Activated T-cell treated with anti-CD3 and anti-CD28 coated beads, Interleukin-2, amount 50 U/mL, for 72 hours (primary cell): ENCODE results near the gene REN. TPM values are rescaled to one million over a fixed set of nuclear protein-coding genes. Genes with fewer than 3 reads are reported as not detected.

Experiments
- ATAC-seq, 2 donors: fragments of 150-1000 bp; cut with Tn5 transposase; replicated peaks in 1 of 2; 2 replicates each; pipeline ENCODE4 v1.10.0; 2021; ENCODE audit warnings: moderate library complexity in 2 of 2, mild to moderate bottlenecking in 1 of 2
- DNase-seq, 2 donors: peaks; one replicate each; pipeline ENCODE4 v3.0.0; 2021 to 2022; ENCODE audit warnings: mixed read lengths in 1 of 2
- H3K27ac Mint-ChIP-seq: one replicate; pipeline ENCODE4 v1.8.0; 2022; ENCODE audit warnings: mild to moderate bottlenecking, moderate library complexity, mixed read lengths
- H3K27me3 Mint-ChIP-seq: one replicate; pipeline ENCODE4 v1.8.0; 2022; ENCODE audit warnings: low read depth, mixed read lengths
- H3K36me3 Mint-ChIP-seq, 2 donors: one replicate each; pipeline ENCODE4 v1.8.0; 2022; ENCODE audit warnings: mixed read lengths in 2 of 2, mild to moderate bottlenecking in 1 of 2; ENCODE audit not compliant: insufficient read depth in 2 of 2
- H3K4me1 Mint-ChIP-seq: one replicate; pipeline ENCODE4 v1.8.0; 2022; ENCODE audit warnings: low read depth, mixed read lengths
- H3K4me3 Mint-ChIP-seq, 2 donors: one replicate each; pipeline ENCODE4 v1.8.0; 2022; ENCODE audit warnings: mild to moderate bottlenecking in 2 of 2, mixed read lengths in 2 of 2, moderate library complexity in 2 of 2
- H3K9me3 Mint-ChIP-seq, 2 donors: one replicate each; pipeline ENCODE4 v1.8.0; 2022; ENCODE audit warnings: mixed read lengths in 2 of 2
- total RNA-seq, 2 donors: library from RNA; stranded (reverse); gene quantifications; one replicate each; pipeline ENCODE4 v1.2.3, GENCODE V29; 2022

REN gene
- not detected for total RNA-seq

DNA sequence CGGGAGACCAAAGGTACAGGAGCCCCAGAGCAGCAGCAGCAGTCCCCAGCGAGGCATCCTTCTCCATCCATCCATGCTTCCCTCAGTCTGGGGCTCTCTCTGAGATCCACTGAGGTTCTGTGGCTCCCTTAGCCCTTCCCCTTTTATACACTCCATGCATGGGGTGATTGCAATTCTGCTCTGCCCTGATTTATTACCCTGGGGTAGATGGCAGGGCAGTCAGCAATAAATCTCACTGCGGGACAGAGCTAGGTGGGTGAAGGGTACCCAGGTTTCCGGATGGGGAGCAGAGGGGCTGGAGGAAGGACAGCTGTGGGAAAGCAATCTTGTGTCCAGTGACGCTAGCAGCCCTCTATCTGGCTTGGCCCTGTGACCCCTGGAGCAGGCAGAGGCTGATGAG, at the start of gene REN:
Gene REN, minus strand, starts transcription at position 119 of the 400 bp plus-strand sequence. Its CDS starts 44 bp downstream, at position 75.
- H3K4me1 Mint-ChIP-seq = no peaks in the 10 kb centered on the region
- H3K36me3 Mint-ChIP-seq = peaks cover 0 to 7% of the 10 kb centered on the region in 2 donors
- no peak for DNase-seq
- no peak for ATAC-seq
- H3K27me3 Mint-ChIP-seq = peaks cover 9% of the 10 kb centered on the region
- H3K4me3 Mint-ChIP-seq = no peak within 1 kb of the TSS
- peaks cover 3 to 12% of the 10 kb centered on the region in 2 donors for H3K9me3 Mint-ChIP-seq
- no peak within 1 kb of the TSS for H3K27ac Mint-ChIP-seq

DNA sequence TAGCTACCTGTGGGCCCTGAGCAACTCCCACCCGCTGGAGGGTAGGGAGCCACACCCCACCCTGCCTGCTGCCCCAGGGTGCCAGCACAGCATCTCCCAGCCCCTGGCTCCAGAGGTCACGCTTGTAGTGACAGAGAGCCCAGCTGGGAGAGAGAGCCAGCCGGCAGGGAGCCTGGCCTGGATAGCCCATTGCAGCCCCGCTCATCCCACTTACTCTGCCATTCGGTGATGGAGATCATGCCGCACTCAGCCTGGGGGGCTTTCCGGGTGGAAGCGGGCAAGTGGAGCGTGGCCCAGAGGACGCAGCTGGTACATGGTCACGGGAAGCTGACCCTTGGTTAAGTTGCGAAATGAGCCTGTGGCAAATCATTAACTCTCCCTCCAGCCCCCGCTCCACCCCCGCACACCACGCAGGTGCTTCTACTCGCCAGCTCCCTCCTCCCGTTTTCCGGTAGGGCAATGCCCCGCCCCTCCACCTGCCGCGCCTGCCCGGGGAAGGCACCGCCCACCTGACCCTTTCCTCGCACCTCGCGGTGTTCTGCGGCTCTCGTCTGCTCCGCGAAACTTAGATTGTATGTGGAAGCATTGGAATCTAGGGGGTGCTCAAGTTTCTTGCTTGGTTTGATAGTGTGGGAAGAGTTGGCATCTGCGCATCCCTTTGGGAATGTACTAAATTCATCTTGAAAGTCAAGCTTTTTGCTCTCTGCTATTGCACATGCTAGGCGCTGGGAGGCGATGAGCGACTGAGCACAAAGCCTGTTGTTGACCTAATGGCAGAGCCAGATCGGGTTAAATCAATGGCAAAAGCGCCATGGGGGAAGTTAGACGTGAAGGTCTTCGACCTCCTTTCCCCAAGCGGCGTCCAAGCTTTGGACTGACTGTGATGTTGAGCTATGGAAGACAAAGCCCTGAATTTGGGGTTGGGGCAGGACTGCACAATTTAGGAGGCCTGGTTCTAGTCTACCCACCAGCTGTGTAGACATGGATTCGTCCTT, 47.8 kb upstream of the REN start, which contains the start of gene GOLT1A:
Gene GOLT1A, minus strand, starts transcription at position 321 of the 995 bp plus-strand sequence. Its CDS starts 82 bp downstream, at position 239.
- ATAC-seq (peak; percentile 80 to 83), DNase-seq (peak; percentile 59 to 60)
- Mint-ChIP-seq H3K4me1 (peaks cover 6% of the 10 kb centered on the region), H3K9me3 (no peaks in the 10 kb centered on the region), H3K27me3 (no peaks in the 10 kb centered on the region), H3K36me3 (no peaks in the 10 kb centered on the region), H3K27ac (no peak within 1 kb of the TSS), H3K4me3 (peak within 1 kb of the TSS; percentile 73 to 75)

DNA sequence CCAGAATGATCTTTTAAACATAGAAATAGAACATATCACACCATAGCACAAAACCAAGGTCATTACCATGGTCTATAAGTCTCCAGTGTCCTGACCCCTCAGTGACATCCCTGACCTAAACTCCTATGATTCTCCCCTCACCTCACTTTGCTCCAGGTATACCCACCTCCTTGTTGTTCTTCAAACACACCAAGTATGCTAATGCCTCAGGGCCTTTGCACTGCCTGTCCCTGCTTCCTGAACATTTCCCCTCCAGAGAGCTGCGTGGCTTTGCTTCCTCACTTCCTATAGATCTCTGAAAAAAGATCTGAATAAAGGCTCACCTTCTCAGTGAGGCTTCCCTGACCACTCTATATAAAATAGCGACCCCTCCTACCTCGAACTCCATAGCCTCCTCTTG, 46.6 kb upstream of the REN start:
- Mint-ChIP-seq H3K27me3 (no peaks in the 10 kb centered on the region), H3K4me1 (peaks cover 6% of the 10 kb centered on the region), H3K27ac (no peak overlapping the region), H3K4me3 (no peak overlapping the region), H3K9me3 (no peaks in the 10 kb centered on the region), H3K36me3 (no peaks in the 10 kb centered on the region)
- DNase-seq (no peak), ATAC-seq (no peak)

GRCh38 chr1:204211046-204211445, 44.9 kb upstream of the REN start:
- ATAC-seq = no peak
- no peak overlapping the region for H3K27ac Mint-ChIP-seq

DNA sequence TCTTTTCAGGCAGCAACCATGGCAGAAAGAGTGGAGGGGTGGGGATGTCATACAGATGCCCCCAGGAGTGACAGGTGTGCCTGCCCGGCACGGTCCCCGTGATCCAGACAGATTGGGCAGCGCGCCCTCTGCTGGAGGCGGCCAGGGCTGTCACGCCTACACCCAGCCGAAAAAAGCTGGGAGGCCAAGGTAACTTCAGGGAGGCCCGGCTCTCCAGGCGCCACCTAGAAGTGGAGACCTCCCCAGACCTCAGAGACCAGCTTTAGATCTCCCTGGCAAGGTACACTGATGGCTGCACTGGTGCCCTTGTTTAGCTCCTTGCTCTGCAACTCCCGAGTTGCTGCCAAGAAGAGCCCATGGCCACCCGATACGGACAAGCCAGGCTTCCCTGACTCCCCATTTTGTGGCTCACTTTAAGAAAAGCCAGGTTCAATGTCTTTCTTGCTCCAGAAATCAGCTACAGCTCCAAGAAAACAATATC, 41.0 kb upstream of the REN start:
- no peaks in the 10 kb centered on the region for H3K36me3 Mint-ChIP-seq
- no peak overlapping the region for H3K4me3 Mint-ChIP-seq
- H3K27ac Mint-ChIP-seq = no peak overlapping the region
- DNase-seq (peak; percentile 79 to 82), ATAC-seq (peak; percentile 92 to 94)
- peaks cover 30% of the 10 kb centered on the region for H3K27me3 Mint-ChIP-seq
- no peaks in the 10 kb centered on the region for H3K9me3 Mint-ChIP-seq
- H3K4me1 Mint-ChIP-seq = peaks cover 5% of the 10 kb centered on the region

More at GRCh38 chr1:204211046-204211445, 44.9 kb upstream of the REN start:
- peaks cover 11% of the 10 kb centered on the region for H3K4me1 Mint-ChIP-seq
- H3K36me3 Mint-ChIP-seq = no peaks in the 10 kb centered on the region
- no peaks in the 10 kb centered on the region for H3K9me3 Mint-ChIP-seq
- no peak for DNase-seq
- H3K4me3 Mint-ChIP-seq = no peak overlapping the region
- H3K27me3 Mint-ChIP-seq = peaks cover 10% of the 10 kb centered on the region

- Mint-ChIP-seq H3K4me3 (no peak overlapping the region), H3K27me3 (peaks cover 30% of the 10 kb centered on the region)
Measured at GRCh38 chr1:204206121-204206520, 40.0 kb upstream of the REN start.

GRCh38 chr1:204205486-204205885, 39.3 kb upstream of the REN start:
- Mint-ChIP-seq H3K4me1 (peaks cover 5% of the 10 kb centered on the region), H3K27ac (no peak overlapping the region), H3K9me3 (no peaks in the 10 kb centered on the region), H3K36me3 (no peaks in the 10 kb centered on the region), H3K27me3 (peaks cover 30% of the 10 kb centered on the region), H3K4me3 (no peak overlapping the region)
- no peak for DNase-seq
- ATAC-seq = no peak

More at GRCh38 chr1:204206121-204206520, 40.0 kb upstream of the REN start:
- DNase-seq (no peak), ATAC-seq (no peak)
- Mint-ChIP-seq H3K27ac (no peak overlapping the region), H3K4me1 (peaks cover 5% of the 10 kb centered on the region), H3K9me3 (no peaks in the 10 kb centered on the region), H3K36me3 (no peaks in the 10 kb centered on the region)

DNA sequence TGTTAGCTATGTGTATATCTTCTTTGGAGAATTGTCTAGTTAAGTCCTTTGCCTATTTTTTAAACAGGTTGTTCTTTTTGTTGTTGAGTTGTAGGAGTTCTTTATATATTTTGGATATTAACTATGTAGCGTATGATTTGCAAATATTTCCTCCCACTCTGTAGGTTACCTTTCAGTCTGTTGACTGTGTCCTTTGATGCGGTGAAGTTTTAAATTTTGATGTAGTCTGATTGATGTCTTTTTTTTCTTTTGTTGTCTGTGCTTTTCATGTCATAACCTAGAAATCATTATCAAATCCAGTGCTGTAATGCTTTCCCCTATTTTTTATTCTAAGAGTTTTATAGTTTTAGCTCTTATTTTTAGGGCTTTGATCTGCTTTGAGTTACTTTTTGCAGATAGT, 38.8 kb upstream of the REN start:
- no peak for ATAC-seq
- no peaks in the 10 kb centered on the region for H3K36me3 Mint-ChIP-seq
- no peak overlapping the region for H3K4me3 Mint-ChIP-seq
- no peaks in the 10 kb centered on the region for H3K9me3 Mint-ChIP-seq
- peaks cover 30% of the 10 kb centered on the region for H3K27me3 Mint-ChIP-seq
- no peak for DNase-seq
- peaks cover 5% of the 10 kb centered on the region for H3K4me1 Mint-ChIP-seq
- H3K27ac Mint-ChIP-seq = no peak overlapping the region

DNA sequence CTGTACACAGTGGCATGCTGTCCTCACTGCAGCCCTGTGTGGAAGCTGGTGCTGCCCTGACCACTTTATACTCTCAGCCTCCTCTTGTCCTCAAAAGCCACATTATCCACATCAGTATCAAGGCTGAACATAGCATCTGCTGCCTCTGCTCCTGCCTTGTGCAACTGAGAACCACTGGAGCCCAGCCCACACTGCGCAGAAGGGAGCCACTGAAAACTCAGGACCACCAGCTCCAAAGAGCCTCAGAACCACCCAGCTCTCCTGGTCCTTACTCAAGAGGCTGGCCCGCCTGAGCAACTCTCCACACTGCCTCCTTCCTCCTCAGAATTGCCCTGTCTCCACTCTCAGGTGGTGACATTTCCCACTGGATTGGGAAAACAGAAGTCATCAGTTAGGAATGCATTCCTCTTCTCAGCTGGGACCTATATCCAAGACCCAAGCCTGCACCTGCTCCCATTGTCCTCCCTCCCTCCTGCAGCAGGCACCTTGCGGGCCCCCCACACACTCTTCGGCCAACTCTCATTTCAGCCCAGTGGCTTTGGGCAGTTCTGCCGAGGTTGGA, 37.1 kb upstream of the REN start:
- DNase-seq = no peak
- Mint-ChIP-seq H3K36me3 (no peaks in the 10 kb centered on the region), H3K27ac (no peak overlapping the region), H3K27me3 (peaks cover 30% of the 10 kb centered on the region), H3K9me3 (no peaks in the 10 kb centered on the region), H3K4me3 (no peak overlapping the region), H3K4me1 (peaks cover 5% of the 10 kb centered on the region)
- ATAC-seq = no peak

DNA sequence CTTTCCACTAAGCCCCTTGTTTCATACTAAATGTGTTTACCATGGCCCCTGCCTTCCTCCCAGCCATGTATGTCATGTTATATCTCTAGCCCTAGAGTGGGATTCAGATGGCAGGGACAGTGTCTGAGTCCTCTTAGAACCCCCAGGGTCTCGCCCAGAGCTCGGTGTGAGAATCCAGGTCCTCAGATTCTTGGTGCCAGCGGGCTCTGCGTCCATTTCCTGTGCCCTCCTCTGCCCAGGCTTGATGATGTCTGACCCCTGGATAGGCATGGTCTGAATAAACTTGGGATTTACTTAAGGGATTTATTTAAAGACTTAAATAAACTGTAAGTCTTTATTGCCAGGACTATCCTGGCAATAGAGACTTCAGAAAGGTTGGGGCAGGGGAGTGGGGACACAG, 36.3 kb upstream of the REN start:
- H3K9me3 Mint-ChIP-seq = no peaks in the 10 kb centered on the region
- H3K36me3 Mint-ChIP-seq = no peaks in the 10 kb centered on the region
- H3K4me1 Mint-ChIP-seq = peaks cover 5% of the 10 kb centered on the region
- no peak for DNase-seq
- H3K4me3 Mint-ChIP-seq = no peak overlapping the region
- H3K27ac Mint-ChIP-seq = no peak overlapping the region
- no peak for ATAC-seq
- peaks cover 30% of the 10 kb centered on the region for H3K27me3 Mint-ChIP-seq

DNA sequence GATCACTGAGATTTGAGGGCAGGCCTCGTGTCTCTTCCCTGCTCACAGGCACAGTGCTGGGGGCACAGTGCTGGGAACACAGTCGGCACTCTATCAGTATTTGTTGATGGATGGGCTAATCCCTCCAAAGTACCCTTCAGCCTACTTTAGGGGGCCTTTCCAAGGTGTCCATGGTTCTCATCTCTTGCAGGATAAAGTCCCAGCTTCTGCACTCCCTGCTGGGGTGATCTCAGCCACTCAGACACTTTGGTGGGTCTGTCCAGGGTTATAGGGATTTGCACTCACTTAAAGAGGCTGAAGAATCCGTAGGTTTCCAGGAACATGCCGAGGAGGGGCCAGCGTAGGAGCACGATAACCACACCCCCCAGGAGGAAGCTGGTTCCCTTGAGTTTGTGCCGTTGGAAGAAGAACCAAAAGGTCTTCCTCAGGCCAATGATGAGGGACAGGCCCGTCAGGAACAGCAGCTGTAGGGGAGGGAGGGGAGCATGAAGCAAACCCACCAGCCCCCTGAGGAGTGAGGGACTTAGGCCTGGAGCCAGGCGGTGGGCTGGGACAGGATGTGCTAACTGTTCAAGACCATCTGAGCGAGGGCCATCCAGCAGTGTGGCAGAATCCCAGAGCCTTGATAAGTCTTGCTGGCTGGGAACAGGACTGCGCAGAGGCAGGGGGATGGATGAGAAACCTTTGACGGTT, 35.4 kb upstream of the REN start:
- Mint-ChIP-seq H3K4me3 (no peak overlapping the region), H3K4me1 (no peaks in the 10 kb centered on the region), H3K27ac (no peak overlapping the region), H3K36me3 (no peaks in the 10 kb centered on the region), H3K9me3 (no peaks in the 10 kb centered on the region), H3K27me3 (peaks cover 24% of the 10 kb centered on the region)
- DNase-seq (no peak), ATAC-seq (no peak)

DNA sequence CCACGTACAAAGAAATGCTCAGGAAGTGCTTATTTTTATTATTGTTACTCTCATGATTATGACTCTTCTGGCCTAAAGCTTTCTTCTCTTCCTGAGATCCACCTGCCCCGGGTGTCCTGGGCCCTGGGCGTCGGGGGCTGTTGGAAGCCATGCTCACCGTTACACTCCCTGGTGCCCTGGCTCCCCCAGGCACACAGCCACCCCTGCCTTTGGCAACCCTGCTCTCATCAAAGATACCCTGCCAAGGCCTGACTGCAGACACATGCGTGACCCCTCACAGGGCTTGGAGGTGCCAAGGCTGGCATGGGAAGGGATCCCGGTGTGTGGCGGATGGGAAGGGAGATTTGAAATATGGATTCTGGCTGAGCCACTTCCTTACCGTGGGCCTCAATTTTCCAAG, 33.4 kb upstream of the REN start:
- ATAC-seq (no peak), DNase-seq (no peak)
- no peaks in the 10 kb centered on the region for H3K36me3 Mint-ChIP-seq
- peaks cover 11% of the 10 kb centered on the region for H3K27me3 Mint-ChIP-seq
- no peak overlapping the region for H3K27ac Mint-ChIP-seq
- no peak overlapping the region for H3K4me3 Mint-ChIP-seq
- peaks cover 4 to 5% of the 10 kb centered on the region in 2 donors for H3K9me3 Mint-ChIP-seq
- peaks cover 3% of the 10 kb centered on the region for H3K4me1 Mint-ChIP-seq
